ENCODE results near the gene NDUFB5. TPM values are rescaled to one million over a fixed set of nuclear protein-coding genes. Genes with fewer than 3 reads are reported as not detected.

NDUFB5 gene
- total and polyA plus RNA-seq, 7 donors, result 106 to 216 (median 184) TPM

DNA sequence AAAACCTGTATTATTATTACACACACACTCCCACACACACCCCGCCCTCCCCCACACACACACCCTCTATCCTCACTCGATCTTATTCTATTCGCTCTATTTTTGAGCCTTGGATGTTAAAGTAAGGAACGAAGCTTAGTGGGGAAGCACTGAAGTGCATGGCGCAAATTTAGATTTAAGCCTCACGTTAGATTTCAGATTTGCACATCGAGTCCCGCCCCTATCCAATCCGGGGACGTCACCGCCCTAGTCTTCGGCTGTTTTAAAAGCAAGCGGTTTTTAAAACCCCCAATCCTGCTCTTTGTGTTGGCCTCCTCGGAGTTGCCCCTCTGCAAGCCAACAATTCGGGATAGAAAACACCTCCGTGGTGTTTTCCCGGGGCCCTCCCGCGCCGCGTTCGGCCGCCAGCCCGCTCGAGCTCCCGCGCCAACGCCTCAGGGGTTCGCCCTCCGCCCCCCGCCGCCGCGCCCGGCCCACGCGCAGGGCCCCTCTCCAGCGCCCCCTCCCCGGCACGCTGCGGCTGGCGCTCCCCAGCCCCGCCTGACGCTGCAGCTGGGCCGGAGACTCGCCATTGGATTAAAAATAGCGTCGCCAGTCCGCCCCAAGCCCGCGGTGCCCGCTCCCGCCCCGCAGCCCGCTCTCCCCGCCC lies 48.0 kb downstream of the NDUFB5 start, which contains the start of gene USP13:
TSS of gene USP13 (plus strand) at position 594 of the 649 bp plus-strand sequence. CDS start 186 bp downstream, outside the sequence.
- Histone ChIP-seq H3K9me3 (no peaks in the 10 kb centered on the region), H3K36me3 (no peaks in the 10 kb centered on the region), H3K27me3 (no peaks in the 10 kb centered on the region), H3K4me3 (peak within 1 kb of the TSS; percentile 74 to 91 (median 88)), H3K4me1 (peaks cover 0 to 15% (median 10%) of the 10 kb centered on the region in 4 donors), H3K27ac (peak within 1 kb of the TSS; percentile 93 to 97 (median 96))
- DNase-seq, result peak; percentile 83
- intact Hi-C loops (cut with DNase I), result loop anchor here (2.0 kb wide), 1 partner anchor 48 kb away; the partner anchor contains the start of genes MRPL47 and NDUFB5
- TF ChIP-seq POLR2AphosphoS5 (IDR thresholded peaks at IDR 0.05) (peak in 3 of 4 donors; percentile 14 to 33 (median 26)), EP300 (IDR thresholded peaks at IDR 0.05) (no peak), CTCF (IDR thresholded peaks at IDR 0.05) (peak in 1 of 4 experiments; percentile 31), POLR2A (IDR thresholded peaks at IDR 0.05) (no peak)
- 1% methylated on average over 56 of the region's 56 CpGs for WGBS, 2 donors

- intact Hi-C loops (cut with DNase I), result loop anchor here (2.0 kb wide), 1 partner anchor 48 kb away; the partner anchor contains the start of genes MRPL47 and NDUFB5
- H3K27me3 ChIP-seq, result no peaks in the 10 kb centered on the region
- H3K4me1 ChIP-seq, result peaks cover 0 to 16% (median 10%) of the 10 kb centered on the region in 4 donors
- TF ChIP-seq POLR2AphosphoS5 (IDR thresholded peaks at IDR 0.05) (peak in 2 of 4 donors; percentile 41 to 50), EP300 (IDR thresholded peaks at IDR 0.05) (no peak)
- no peaks in the 10 kb centered on the region for H3K36me3 ChIP-seq
- WGBS, 2 donors, result 0% methylated on average over 77 of the region's 77 CpGs
- peak overlapping the region; percentile 74 to 91 (median 88) for H3K4me3 ChIP-seq
- DNase-seq, result peak; percentile 88
- no peaks in the 10 kb centered on the region for H3K9me3 ChIP-seq
- peak overlapping the region; percentile 93 to 97 (median 96) for H3K27ac ChIP-seq
Measured at GRCh38 chr3:179653096-179653797, 48.7 kb downstream of the NDUFB5 start.

GRCh38 chr3:179655236-179655635 lies 50.6 kb downstream of the NDUFB5 start:
- H3K4me1 ChIP-seq, result peaks cover 0 to 22% (median 14%) of the 10 kb centered on the region in 4 donors
- no peak overlapping the region for H3K27ac ChIP-seq
- no peak for DNase-seq
- H3K36me3 ChIP-seq, result no peaks in the 10 kb centered on the region
- H3K9me3 ChIP-seq, result no peaks in the 10 kb centered on the region
- H3K27me3 ChIP-seq, result no peaks in the 10 kb centered on the region
- 93 to 95% methylated on average over 2 of the region's 2 CpGs for WGBS, 2 donors
- H3K4me3 ChIP-seq, result no peak overlapping the region
- TF ChIP-seq EP300 (IDR thresholded peaks at IDR 0.05) (no peak), POLR2AphosphoS5 (IDR thresholded peaks at IDR 0.05) (no peak), POLR2A (IDR thresholded peaks at IDR 0.05) (no peak), CTCF (IDR thresholded peaks at IDR 0.05) (no peak)
- intact Hi-C loops (cut with DNase I), result no loop called here

DNA sequence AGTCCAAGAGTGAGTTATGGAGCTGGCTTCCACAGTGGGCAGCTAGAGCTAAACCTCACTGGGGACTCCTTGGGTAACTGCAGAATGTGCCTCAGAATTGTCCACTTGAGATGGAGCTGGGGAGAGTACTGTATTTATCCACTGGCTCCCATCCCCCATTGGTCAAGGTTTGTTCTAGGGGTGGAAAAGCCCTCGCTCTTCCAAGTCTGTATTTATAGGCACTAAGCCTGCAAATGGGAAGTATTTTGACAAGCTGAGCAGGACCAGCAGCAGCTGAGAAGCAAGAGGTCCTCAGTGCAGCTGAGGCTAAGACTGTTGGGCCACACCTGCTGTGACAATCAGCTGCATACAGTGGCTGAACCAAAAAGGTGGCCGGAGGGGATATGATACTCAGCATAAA lies 54.0 kb downstream of the NDUFB5 start:
- Histone ChIP-seq H3K9me3 (no peaks in the 10 kb centered on the region), H3K27me3 (no peaks in the 10 kb centered on the region), H3K36me3 (no peaks in the 10 kb centered on the region), H3K4me1 (peaks cover 0 to 22% (median 14%) of the 10 kb centered on the region in 4 donors), H3K4me3 (no peak overlapping the region), H3K27ac (no peak overlapping the region)
- intact Hi-C loops (cut with DNase I), result no loop called here
- TF ChIP-seq POLR2A (IDR thresholded peaks at IDR 0.05) (no peak), CTCF (IDR thresholded peaks at IDR 0.05) (no peak), EP300 (IDR thresholded peaks at IDR 0.05) (no peak), POLR2AphosphoS5 (IDR thresholded peaks at IDR 0.05) (no peak)
- 84 to 94% methylated on average over 2 of the region's 2 CpGs for WGBS, 2 donors
- no peak for DNase-seq

DNA sequence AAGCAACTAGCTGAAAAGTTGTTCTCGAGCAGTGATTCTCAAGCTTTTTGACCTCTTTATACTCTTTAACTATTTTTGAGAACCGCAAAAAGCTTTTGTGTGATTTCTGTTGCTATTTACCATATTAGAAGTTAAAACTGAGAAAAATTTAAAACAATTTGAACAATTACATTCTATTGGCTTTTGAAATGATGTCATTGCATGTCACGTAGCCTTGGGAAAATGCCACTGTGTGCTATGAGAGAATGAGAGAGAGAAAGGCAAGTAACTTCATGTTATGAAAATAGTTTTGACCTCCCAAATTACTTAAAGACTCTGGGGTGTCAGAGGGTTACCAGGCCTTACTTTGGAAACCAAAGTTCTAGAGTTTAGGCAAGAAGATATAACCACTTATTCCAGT lies 56.3 kb downstream of the NDUFB5 start:
- Histone ChIP-seq H3K4me1 (peaks cover 0 to 12% (median 4%) of the 10 kb centered on the region in 4 donors), H3K27me3 (no peaks in the 10 kb centered on the region), H3K27ac (no peak overlapping the region), H3K4me3 (no peak overlapping the region), H3K36me3 (no peaks in the 10 kb centered on the region), H3K9me3 (no peaks in the 10 kb centered on the region)
- TF ChIP-seq POLR2AphosphoS5 (IDR thresholded peaks at IDR 0.05) (no peak), CTCF (IDR thresholded peaks at IDR 0.05) (no peak)
- intact Hi-C loops (cut with DNase I), result no loop called here
- WGBS, 2 donors, result 85 to 95% methylated on average over 3 of the region's 3 CpGs
- no peak for DNase-seq

All from sigmoid colon (tissue), 7 donors.